ENCODE results near the gene KLHL26. TPM values are rescaled to one million over a fixed set of nuclear protein-coding genes. Genes with fewer than 3 reads are reported as not detected.

The KLHL26 gene
- polyA plus RNA-seq, 1 donor: 4.4 TPM

DNA sequence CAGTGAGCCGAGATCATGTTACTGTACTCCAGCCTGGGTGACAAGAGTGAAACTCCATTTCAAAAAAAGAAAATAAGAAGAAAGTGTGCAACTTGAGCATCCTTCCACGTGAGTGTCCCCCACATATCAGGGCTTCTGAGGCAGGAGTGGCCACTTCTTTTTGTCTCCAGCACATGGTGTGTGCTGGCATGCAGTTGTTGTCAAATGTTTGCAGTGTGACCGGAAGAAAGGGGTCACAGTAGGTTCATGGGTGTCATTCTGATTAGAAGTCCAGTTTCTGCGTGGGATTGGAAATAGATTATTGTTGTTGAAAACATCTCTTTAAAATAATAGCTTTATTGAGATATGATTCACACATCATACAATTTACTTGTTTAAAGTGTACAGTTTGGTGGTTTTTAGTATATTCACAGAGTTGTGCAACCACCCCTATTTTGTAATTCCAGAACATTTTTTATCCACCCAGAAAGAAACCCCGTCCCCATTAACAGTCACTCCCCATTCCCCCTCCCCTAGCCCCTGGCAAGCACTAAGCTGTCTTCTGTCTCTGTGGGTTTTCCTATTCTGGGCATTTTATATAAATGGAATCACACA, 48.9 kb downstream of the KLHL26 start:
- DNase-seq (ENCODE audit: low read depth): no peak

DNA sequence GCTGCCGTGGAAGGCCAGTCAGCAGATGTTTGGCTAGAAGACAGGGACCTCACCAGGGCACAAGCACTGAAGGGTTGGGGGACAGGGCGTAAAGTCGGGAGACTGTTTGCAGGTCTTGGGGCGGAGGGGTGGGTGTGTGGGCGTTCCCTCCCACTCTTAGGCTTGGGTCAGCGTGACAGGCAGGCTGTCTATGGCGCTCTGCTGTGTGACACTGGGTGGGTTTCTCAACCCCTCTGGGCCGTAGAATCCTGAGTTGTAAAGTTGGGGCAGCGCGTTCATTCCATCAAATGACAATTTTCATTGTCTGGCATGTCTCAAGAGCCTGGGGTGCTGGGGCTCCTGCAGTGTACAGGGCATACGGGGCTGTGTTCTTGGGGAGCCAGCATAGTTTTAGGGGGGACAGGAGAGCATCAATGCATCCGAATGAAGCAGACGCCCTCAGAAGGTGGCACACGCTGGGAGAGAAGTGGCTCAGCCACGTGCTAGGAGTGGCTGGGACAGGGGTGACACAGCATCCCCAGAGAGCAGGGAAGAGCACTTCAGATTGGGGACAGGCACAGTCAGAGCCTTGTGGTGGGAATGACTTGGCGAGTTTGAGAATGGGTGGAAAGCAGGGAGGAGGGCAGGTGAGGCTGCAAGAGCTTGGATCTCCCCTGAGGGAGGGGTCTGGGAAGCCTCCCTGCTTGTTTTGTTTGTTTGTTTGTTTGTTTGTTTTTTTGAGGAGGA, 51.1 kb downstream of the KLHL26 start:
- DNase-seq (ENCODE audit: low read depth): no peak

DNA sequence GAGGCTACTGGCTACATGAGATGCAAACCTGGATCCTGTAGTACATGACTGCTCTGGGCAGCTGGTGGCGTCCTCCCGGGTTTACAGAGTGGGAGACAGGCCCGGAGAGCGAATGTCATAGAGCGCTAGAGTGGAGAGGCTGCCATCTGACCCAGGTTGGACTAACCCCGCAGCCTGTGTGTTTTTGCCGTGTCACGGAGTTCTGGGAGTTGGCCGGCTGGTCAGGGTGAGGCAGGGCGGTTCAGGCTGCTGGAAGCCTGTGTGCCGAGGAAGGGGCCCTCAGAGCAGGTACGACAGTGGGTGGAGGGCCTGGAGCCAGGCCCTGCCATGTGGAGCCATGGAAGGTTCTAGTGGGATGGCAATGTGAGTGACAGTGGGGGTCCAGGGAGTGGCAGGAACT, 59.2 kb downstream of the KLHL26 start:
- DNase-seq (ENCODE audit: low read depth): no peak

DNA sequence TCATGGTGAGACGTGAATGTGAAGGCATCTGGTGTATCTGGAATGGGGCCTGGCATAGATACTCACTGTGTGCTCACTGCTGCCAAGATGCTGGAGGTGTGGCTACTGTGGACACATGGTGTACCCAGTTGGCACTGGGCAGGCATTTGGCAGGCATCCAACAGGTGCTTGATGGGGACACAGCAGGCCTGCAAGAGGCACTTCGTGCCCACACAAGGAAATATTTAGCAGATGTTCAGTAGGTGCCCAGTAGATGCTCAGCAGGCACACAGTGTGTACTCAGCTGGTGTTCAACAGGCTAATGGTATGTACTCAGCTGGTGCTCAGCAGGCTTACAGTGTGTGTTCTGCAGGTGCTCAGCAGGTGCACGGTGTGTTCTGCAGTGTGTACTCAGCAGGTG, 60.9 kb downstream of the KLHL26 start:
- DNase-seq (ENCODE audit: low read depth): no peak

DNA sequence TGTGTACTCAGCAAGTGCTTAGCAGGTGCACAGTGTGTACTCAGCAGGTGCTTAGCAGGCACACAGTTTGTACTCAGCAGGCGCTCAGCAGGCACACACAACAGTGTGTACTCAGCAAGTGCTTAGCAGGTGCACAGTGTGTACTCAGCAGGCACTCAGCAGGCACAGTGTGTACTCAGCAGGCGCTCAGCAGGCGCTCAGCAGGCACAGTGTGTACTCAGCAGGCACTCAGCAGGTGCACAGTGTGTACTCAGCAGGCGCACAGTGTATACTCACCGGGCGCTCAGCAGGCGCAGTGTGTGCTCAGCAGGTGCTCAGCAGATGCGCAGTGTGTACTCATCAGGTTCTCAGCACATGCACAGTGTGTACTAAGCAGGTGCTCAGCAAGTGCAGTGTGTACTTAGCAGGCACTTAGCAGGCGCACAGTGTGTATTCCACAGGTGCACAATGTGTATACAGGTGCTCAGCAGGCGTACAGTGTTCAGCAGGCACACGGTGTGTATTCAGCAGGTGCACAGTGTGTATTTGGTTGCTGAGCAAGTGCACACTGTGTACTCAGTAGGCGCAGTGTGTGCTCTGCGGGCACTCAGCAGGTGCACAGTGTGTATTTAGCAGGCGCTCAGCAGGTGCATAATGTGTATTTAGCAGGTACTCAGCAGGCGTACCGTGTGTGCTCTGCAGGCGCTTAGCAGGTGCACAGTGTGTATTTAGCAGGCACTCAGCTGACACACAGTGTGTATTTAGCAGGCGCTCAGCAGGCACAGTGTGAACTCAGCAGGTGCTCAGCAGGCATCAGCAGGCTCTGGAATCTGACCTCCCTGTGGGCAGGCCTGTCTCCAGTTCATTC, 61.7 kb downstream of the KLHL26 start:
- DNase-seq (ENCODE audit: low read depth): no peak

DNA sequence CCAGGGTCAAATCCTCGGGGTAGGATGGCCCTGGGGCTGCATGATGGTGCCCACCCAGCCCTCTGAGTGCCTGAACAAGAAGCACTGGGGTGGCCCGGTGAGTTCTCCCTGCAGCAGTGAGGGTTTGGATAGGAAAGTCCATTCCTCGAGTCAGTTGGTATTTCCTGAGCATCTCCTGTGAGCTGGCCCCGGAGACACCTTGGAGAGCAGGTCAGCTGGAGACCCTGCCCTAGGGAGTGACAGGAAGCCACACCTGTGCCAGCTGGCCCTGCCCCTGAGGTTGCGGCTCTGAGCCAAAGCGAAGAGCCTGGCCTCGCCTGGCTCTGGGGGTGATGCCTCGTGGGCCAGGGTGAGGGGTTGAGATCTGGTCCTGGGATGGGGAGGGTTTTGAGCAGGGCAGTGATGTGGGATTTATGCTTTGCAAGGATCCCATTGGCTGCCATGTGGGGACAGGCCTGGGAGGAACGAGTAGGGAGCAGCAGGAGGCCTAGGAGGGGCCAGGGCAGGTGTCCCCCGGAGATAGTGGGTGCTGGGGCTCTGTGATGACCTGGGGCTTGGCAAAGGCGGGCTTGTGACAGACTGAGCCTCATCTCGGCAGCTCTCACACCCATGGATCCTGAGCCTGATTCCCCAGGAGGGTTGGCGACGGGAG, 62.7 kb downstream of the KLHL26 start:
- DNase-seq (ENCODE audit: low read depth): no peak

DNA sequence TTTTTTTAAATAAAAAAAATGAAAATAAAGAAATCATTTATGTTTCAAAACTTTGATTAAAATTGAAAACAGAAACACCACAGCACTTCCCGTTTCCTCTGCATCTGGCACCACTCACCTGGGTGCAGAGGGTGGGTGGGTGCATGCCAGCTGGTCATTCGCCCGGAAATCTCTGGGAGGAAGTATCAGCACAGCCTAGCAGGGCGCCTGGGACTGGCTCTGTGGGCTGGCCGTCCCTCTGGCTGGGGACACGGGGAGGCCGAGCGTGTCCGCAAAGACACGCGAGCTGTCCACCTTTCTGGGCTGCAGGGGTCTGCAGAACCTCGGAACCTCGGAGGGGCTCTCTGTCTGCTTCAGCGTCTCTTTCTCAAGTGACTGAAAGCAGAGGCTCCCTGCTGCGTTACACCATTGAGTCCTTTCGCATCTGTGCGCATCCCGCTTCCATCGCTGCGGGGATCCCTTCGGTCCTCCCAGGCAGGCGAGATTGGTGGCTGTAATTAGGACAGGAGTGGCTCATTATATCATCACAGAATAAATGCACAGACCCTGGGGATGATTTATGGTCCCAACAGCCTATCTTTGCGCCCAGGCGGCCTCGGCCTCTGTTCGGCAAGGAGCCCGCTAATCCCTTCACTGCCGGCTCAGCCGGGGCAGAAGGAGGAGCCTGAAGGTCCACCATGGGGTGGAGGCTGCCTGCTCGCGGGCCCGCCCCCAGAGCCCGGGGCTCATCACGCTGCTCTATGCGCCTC, 63.8 kb downstream of the KLHL26 start:
- DNase-seq (ENCODE audit: low read depth): no peak

DNA sequence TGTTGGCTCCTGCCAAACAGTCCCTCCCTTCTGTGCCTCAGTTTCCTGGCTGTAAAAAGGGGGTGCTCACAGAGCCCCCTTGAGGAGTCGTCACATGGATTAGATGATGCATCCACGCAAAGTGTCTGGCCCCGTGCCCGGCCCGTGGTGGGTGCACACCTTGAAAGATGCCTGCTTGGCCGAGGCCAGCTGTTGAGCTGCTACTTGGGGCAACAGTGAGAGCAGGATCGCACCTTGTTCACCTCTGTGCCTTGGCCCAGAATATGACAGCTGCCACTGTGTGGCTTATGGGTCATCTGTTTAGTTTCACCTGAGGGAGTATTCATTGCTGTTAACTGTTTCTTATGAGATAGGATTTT, 64.4 kb downstream of the KLHL26 start:
- no peak for DNase-seq (ENCODE audit: low read depth)

DNA sequence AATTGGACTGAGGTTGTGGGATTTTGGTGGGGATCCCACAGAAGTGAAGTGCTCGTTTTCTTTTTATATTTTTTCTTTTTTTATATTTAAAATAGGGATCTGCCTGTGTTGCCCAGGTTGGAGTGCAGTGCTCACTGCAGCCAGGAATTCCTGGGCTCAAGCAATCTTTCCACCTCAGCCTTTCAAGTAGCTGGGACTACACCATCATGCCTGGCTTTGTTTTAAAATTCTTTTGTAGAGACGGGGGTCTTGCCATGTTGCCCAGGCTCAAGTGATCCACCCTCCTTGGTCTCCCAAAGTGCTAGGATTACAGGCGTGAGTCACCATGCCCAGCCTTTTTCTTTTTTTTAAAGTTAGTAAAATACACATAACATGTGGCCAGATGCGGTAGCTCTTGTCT, 67.2 kb downstream of the KLHL26 start:
- no peak for DNase-seq (ENCODE audit: low read depth)

DNA sequence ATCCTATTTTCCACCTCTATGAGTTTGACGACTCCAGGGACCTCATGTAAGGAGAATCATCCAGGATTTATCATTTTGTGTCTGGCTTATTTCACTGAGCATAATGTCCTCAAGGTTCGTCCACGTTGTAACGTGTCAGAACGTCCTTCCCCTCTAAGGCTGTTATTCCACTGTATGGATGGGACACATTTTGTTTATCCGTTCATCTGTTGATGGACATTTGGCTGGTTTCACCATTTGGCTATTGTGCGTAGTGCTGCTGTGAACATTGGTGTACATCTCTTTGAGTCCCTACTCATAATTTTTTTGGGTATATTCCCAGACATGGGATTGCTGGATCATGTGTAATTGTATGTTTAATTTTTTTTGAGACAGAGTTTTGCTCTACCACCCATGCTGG, 68.1 kb downstream of the KLHL26 start:
- DNase-seq (ENCODE audit: low read depth): no peak

DNA sequence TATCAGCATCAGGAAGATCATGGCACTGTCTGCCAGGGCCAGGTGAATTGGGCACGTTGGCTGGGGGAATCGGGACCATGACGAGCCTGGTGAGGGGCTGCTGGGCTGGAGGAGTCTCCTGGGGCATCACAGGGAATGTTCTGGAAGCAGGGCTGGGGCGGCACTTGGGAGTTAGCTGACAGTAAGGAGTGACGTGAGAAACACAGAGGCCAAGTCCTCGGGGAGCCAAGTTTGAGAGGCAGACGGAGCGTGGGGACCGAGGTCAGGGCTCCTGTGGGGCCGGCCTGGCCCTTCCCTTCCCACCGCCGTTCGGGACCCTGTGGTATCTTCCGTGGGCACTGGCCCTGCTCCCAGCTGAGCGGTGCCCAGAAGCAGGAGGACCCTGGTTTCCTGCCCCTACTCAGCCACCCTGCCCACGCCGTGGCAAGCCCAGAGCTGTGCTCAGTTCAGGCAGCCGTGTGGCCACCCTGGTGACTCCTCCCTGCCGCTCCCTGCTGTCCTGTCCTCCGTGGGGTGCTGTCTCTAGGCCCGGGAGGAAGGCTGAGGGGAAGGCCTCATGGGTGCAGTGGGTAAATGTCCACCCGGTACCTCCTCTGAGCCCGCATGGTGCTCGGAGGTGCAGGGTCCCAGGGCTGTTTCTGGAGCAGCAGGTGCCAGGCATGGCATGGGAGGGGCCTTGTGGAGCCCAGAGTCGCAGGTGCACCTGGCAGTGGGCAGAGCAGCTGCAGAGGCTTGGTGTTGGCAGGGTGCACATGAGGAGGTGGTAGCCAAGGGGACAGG, 71.8 kb downstream of the KLHL26 start:
- no peak for DNase-seq (ENCODE audit: low read depth)

DNA sequence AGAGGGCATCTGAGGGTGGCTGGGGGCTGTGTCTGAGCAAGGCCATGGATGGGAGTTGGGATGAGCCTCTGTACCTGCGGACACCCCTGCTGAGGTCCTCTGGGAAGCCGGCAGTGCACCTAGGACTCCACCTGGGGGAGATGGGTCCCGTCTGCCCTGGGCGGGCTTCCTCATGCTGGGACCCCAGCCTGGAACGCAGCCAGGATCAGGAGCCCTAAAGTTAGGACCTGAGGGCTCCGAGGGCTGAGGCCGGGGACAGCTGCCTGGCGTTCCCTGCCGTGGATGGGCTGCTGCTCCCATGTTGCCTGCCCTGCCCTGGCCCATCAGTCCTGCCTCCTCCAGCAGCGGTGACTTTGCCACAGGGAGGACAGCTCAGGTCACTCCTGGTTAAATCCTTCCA, 72.7 kb downstream of the KLHL26 start:
- no peak for DNase-seq (ENCODE audit: low read depth)

DNA sequence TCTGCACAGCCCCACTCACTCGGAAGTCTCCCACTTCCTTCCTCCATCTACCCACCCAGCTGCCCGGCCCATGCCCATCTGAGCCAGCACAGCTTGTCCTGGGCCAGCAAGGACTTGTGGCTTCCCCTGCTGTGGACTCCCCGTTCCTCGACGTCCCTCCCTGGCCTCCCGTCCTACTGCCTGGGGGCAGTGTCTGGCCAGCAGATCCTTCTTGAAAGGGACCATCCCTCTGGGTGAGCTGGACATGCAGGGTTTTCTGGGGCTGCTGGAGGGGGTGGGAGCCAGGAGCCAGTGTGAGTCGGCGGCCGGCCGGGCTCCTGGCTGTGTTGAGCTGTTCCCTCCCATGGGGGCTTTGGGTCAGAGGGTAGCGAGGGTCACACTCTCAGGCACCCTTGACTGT, 73.4 kb downstream of the KLHL26 start:
- no peak for DNase-seq (ENCODE audit: low read depth)

DNA sequence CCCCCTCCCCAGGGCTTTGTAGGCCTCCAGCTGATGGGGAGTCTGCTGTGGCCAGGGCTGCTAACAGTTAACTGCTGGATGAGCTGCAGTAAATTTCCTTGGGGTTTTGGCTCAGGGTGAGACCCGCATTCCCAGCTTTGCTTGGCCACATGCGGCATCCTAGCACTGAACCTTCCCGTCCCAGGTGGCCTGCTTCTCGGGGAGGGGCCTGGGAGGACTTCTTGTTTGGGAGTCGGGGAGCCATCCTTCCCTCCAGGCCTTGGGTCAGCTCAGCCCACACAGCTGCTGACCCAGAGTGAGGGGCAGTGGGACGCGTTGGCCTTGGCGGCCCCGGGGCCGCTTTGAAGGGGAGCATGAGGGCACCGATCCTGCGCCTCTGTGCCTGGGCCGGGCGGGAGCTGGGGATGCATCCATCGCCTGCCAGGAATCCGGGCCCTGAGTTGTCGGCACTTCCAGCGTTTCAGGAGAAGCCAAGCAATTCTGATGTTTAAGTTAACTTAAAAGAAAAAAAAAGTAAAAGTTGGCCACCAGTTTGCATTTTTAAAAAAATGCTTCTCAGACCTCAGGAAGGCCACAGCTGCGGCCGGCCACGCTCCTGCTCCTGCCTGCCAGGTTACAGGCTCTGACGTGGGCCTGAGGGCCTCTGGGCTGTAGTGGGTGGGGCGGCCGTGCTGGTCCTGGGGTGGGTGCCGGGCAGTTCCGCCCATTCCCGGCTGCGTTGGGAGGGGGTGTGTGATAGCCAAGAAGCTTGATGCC, 74.3 kb downstream of the KLHL26 start:
- peak; percentile 74 for DNase-seq (ENCODE audit: low read depth)

DNA sequence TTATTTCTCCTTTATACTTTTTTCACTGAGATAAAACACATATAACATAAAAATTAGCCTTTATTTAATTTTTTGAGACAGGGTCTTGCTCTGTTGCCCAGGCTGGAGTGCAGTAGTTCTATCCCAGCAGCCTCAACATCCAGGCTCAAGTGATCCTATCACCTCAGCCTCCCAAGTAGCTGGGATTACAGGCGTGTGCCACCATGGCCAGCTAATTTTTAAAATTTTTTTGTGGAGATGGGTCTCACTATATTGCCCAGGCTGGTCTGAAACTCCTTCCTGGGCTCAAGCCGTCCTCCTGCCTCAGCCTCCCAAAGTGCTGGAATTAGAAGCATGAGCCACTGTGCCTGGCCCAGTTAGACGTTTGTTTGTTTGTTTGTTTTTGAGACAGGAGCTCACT, 75.1 kb downstream of the KLHL26 start:
- DNase-seq (ENCODE audit: low read depth): no peak

DNA sequence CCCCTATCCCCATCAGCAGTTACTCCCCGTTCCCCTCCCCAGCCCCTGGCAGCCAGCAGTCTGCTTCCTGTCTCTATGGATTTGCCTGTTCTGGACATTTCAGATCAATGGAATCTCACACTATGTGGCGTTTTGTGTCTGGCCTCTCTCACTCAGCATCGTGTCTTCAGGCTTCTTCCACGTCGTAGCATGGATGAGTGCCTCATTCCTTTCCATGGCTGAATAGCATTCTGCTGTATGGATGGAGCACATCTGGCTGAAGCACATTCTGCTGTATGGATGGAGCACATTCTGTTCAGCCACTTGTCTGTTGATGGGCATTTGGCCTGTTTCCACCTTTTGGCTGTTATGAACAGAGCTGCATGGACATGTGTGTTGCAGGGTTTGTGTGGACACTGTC, 76.2 kb downstream of the KLHL26 start:
- peak; percentile 50 for DNase-seq (ENCODE audit: low read depth)

DNA sequence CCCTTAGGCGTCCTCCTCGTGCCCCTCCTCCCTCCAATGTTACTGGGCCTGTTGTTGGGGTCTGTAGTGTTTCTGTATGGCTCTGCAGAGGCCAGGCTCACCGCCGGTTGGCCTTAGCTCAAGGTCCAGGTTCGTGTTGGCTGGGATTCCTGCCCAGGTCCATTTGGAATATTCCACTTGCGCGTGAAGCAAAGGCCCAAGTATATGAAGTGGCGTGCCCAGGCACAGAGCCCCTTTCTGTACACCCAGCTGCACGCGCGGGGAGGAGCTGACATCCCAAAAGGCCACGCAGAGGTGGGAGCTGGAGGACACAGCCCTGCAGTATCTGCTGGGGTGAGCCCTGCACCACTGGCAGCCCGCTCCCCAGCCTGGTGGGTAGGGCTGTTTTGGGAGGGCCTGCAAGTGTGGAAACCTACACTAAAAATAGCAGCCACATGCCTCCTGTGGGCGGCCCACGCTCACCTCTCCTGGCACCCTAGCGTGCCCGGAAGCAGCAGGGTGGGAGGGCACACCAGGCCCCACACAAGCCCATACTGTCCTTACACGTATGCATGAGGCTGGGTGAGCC, 76.8 kb downstream of the KLHL26 start:
- no peak for DNase-seq (ENCODE audit: low read depth)

DNA sequence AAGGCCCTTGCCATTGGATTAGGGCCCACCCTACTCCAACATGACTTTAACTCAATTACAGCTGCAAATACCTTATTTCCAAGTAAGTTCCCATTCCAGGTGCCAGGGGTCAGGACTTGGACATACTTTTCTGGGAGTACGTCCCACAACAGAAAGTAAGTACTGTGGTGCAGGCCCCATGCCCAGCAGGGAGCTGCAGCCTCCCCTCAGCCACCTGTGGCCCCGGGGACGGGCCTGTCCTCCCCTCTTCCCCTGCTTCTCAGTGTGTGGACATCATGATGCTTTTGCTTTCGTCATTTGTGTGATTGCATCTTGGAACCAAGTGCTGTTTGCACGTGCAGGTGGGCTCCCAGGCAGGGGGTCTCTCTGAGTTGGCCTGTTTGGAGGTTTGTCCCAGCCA, 78.6 kb downstream of the KLHL26 start:
- DNase-seq (ENCODE audit: low read depth): no peak

DNA sequence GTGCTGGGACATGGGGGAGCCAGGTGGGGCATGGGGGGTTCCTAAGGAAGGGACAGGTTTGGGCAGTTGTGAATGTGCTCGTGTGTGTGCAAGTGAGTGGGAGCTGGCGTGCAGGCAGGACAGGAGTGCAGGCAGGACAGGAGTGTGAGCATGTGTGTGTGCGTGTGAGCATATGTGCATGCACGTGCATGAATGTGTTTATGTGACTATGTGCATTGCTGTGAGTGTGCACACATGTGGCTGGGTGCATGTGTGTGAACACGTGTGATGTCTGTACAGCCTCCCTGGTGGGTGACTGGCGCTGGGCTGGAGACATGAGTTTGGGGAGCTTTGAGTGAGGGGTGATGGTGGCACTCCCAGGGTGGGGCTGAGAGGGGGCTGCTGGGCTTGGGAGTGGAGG, 80.0 kb downstream of the KLHL26 start:
- no peak for DNase-seq (ENCODE audit: low read depth)

DNA sequence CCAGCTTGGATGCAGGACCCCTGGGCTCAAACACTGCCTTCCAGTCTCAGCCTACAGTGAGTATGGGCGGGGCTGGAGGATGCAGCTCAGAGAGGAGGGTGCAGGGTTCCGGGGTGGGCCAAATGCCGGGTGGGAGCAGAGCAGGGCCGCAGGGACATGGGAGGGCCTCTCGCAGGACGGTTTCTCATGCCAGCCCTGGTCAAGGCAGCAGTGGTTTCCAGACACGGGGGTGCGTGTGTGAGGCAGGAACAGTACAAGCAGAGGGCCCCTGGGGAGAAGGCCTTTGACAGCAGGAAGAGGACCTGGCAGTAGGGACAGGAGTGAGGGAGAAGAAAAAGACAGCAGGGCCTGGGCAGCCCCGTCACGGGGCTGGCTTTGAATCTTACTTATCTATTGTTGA, 80.8 kb downstream of the KLHL26 start:
- no peak for DNase-seq (ENCODE audit: low read depth)
